HEK293 (cell line): ENCODE data around the gene SARS1.
A peak's percentile ranks its signal among the peaks of the same experiment; 100 is the strongest.

ENCODE experiments used
- GFI1B ChIP-seq: fragments of 450-650 bp; formaldehyde crosslinking; IDR thresholded peaks from 2 replicates; pipeline ENCODE4 v1.5.1; 2016; ENCODE audit warnings: missing biosample characterization, missing genetic modification characterization
- GLIS1 ChIP-seq: fragments of 450-650 bp; formaldehyde crosslinking; IDR thresholded peaks from 2 replicates; pipeline ENCODE4 v1.5.1; 2016; ENCODE audit warnings: missing biosample characterization, missing genetic modification characterization
- YY2 ChIP-seq: fragments of 450-650 bp; formaldehyde crosslinking; IDR thresholded peaks from 2 replicates; pipeline ENCODE4 v1.5.1; 2016; ENCODE audit warnings: missing biosample characterization, missing genetic modification characterization
- ZBTB11 ChIP-seq: fragments of 450-650 bp; formaldehyde crosslinking; conservative IDR thresholded peaks from 2 replicates; pipeline ENCODE4 v1.5.1; 2016; ENCODE audit warnings: low read depth, missing biosample characterization, missing genetic modification characterization
- ZNF214 ChIP-seq: fragments of 450-650 bp; formaldehyde crosslinking; IDR thresholded peaks from 2 replicates; pipeline ENCODE4 v1.5.1; 2017; ENCODE audit warnings: missing biosample characterization, mild to moderate bottlenecking, missing genetic modification characterization, borderline replicate concordance
- ZNF280D ChIP-seq: fragments of 450-650 bp; formaldehyde crosslinking; IDR thresholded peaks from 2 replicates; pipeline ENCODE4 v1.5.1; 2016; ENCODE audit warnings: missing biosample characterization, missing genetic modification characterization
- ZNF335 ChIP-seq: fragments of 450-650 bp; formaldehyde crosslinking; conservative IDR thresholded peaks from 2 replicates; pipeline ENCODE4 v1.5.1; 2016; ENCODE audit warnings: missing biosample characterization, missing genetic modification characterization
- ZNF398 ChIP-seq: fragments of 450-650 bp; formaldehyde crosslinking; IDR thresholded peaks from 2 replicates; pipeline ENCODE4 v1.5.1; 2017; ENCODE audit warnings: missing biosample characterization, missing genetic modification characterization
- ZNF544 ChIP-seq: fragments of 450-650 bp; formaldehyde crosslinking; IDR thresholded peaks from 2 replicates; pipeline ENCODE4 v1.5.0; 2017; ENCODE audit warnings: missing biosample characterization, missing genetic modification characterization
- ZNF677 ChIP-seq: fragments of 450-650 bp; IDR thresholded peaks from 2 replicates; pipeline ENCODE4 v1.5.0; 2018; ENCODE audit warnings: missing biosample characterization, mild to moderate bottlenecking, missing genetic modification characterization, moderate library complexity
- ZNF777 ChIP-seq: fragments of 450-650 bp; formaldehyde crosslinking; IDR thresholded peaks from 2 replicates; pipeline ENCODE4 v1.5.1; 2017; ENCODE audit warnings: missing biosample characterization, missing genetic modification characterization, borderline replicate concordance
- TF ChIP-seq, protein P1 (sequence below): fragments of 450-650 bp; formaldehyde crosslinking; IDR thresholded peaks from 2 replicates; pipeline ENCODE4 v1.5.1; 2017; ENCODE audit warnings: missing biosample characterization, missing genetic modification characterization
- TF ChIP-seq, protein P2 (sequence below): fragments of 450-650 bp; formaldehyde crosslinking; conservative IDR thresholded peaks from 2 replicates; pipeline ENCODE4 v1.5.1; 2016; ENCODE audit warnings: low read depth, missing biosample characterization, missing genetic modification characterization
- TF ChIP-seq, protein P3 (sequence below): fragments of 450-650 bp; formaldehyde crosslinking; IDR thresholded peaks from 2 replicates; pipeline ENCODE4 v1.5.1; 2016; ENCODE audit warnings: missing biosample characterization, missing genetic modification characterization
- TF ChIP-seq, protein P4 (sequence below): fragments of 450-650 bp; formaldehyde crosslinking; IDR thresholded peaks from 2 replicates; pipeline ENCODE4 v1.5.1; 2016; ENCODE audit warnings: missing biosample characterization, missing genetic modification characterization, low read depth

Gene SARS1

DNA sequence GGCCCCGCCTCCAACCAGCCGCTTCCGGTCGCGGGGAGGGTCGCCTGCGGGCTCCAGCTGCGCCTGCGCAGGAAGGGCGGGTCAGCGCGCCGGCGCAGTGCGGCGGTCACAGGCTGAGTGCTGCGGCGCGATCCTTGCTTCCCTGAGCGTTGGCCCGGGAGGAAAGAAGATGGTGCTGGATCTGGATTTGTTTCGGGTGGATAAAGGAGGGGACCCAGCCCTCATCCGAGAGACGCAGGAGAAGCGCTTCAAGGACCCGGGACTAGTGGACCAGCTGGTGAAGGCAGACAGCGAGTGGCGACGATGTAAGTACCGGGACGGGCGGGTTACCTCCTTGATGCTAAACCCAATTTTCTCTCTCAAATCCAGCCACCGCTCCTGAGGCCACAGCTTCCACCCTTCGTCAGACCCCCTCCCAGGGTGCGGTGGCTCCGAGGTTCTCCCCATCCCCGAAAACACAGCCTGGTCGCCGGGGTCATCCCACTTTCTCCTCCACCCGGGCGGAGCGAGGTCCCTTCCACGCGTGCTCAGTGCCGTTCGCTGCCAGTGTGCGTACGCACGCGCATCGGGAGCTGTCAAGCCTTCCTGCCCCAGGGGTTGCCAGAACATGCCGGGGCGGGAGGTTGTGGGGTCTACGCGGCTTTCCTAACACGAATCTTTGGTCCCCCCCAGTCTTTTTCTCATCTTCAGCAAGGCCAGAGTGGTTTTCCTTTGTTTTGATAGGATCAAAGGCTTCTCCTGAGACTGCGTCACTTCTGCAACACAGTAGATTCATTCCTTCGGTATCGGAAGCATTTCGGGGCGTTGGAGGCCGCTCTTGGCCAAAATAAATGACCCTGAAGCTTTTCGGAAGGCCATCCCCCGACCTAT is at the start of gene SARS1 (continued):
- TF ChIP-seq ZBTB11 (tag by site-specific recombination) (peak; percentile 13; the same call in 1 of the 2 replicates), ZNF398 (tag by site-specific recombination) (no peak), GLIS1 (tag by site-specific recombination) (no peak), GFI1B (tag by site-specific recombination) (no peak), YY2 (no peak), ZNF777 (no peak), ZNF677 (tag by site-specific recombination) (no peak), ZNF280D (tag by site-specific recombination) (no peak), ZNF214 (0 out of 2 replicates have a peak, but pooled peaks have one; percentile 12), ZNF544 (tag by site-specific recombination) (no peak), ZNF335 (tag by site-specific recombination) (peak; percentile 69)
- TF ChIP-seq, protein P1, sequence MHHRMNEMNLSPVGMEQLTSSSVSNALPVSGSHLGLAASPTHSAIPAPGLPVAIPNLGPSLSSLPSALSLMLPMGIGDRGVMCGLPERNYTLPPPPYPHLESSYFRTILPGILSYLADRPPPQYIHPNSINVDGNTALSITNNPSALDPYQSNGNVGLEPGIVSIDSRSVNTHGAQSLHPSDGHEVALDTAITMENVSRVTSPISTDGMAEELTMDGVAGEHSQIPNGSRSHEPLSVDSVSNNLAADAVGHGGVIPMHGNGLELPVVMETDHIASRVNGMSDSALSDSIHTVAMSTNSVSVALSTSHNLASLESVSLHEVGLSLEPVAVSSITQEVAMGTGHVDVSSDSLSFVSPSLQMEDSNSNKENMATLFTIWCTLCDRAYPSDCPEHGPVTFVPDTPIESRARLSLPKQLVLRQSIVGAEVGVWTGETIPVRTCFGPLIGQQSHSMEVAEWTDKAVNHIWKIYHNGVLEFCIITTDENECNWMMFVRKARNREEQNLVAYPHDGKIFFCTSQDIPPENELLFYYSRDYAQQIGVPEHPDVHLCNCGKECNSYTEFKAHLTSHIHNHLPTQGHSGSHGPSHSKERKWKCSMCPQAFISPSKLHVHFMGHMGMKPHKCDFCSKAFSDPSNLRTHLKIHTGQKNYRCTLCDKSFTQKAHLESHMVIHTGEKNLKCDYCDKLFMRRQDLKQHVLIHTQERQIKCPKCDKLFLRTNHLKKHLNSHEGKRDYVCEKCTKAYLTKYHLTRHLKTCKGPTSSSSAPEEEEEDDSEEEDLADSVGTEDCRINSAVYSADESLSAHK (tag by site-specific recombination), result no peak
- TF ChIP-seq, protein P2, sequence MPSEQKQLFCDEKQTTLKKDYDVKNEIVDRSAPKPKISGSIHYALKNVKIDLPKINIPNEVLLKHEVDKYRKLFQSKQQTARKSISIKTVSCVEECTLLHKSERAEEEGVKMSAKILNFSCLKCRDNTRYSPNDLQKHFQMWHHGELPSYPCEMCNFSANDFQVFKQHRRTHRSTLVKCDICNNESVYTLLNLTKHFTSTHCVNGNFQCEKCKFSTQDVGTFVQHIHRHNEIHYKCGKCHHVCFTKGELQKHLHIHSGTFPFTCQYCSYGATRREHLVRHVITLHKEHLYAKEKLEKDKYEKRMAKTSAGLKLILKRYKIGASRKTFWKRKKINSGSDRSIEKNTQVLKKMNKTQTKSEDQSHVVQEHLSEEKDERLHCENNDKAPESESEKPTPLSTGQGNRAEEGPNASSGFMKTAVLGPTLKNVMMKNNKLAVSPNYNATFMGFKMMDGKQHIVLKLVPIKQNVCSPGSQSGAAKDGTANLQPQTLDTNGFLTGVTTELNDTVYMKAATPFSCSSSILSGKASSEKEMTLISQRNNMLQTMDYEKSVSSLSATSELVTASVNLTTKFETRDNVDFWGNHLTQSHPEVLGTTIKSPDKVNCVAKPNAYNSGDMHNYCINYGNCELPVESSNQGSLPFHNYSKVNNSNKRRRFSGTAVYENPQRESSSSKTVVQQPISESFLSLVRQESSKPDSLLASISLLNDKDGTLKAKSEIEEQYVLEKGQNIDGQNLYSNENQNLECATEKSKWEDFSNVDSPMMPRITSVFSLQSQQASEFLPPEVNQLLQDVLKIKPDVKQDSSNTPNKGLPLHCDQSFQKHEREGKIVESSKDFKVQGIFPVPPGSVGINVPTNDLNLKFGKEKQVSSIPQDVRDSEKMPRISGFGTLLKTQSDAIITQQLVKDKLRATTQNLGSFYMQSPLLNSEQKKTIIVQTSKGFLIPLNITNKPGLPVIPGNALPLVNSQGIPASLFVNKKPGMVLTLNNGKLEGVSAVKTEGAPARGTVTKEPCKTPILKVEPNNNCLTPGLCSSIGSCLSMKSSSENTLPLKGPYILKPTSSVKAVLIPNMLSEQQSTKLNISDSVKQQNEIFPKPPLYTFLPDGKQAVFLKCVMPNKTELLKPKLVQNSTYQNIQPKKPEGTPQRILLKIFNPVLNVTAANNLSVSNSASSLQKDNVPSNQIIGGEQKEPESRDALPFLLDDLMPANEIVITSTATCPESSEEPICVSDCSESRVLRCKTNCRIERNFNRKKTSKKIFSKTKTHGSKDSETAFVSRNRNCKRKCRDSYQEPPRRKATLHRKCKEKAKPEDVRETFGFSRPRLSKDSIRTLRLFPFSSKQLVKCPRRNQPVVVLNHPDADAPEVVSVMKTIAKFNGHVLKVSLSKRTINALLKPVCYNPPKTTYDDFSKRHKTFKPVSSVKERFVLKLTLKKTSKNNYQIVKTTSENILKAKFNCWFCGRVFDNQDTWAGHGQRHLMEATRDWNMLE, result no peak
- TF ChIP-seq, protein P3, sequence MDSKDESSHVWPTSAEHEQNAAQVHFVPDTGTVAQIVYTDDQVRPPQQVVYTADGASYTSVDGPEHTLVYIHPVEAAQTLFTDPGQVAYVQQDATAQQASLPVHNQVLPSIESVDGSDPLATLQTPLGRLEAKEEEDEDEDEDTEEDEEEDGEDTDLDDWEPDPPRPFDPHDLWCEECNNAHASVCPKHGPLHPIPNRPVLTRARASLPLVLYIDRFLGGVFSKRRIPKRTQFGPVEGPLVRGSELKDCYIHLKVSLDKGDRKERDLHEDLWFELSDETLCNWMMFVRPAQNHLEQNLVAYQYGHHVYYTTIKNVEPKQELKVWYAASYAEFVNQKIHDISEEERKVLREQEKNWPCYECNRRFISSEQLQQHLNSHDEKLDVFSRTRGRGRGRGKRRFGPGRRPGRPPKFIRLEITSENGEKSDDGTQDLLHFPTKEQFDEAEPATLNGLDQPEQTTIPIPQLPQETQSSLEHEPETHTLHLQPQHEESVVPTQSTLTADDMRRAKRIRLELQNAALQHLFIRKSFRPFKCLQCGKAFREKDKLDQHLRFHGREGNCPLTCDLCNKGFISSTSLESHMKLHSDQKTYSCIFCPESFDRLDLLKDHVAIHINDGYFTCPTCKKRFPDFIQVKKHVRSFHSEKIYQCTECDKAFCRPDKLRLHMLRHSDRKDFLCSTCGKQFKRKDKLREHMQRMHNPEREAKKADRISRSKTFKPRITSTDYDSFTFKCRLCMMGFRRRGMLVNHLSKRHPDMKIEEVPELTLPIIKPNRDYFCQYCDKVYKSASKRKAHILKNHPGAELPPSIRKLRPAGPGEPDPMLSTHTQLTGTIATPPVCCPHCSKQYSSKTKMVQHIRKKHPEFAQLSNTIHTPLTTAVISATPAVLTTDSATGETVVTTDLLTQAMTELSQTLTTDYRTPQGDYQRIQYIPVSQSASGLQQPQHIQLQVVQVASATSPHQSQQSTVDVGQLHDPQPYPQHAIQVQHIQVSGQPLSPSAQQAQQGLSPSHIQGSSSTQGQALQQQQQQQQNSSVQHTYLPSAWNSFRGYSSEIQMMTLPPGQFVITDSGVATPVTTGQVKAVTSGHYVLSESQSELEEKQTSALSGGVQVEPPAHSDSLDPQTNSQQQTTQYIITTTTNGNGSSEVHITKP (tag by site-specific recombination), result peak; percentile 96
- TF ChIP-seq, protein P4, sequence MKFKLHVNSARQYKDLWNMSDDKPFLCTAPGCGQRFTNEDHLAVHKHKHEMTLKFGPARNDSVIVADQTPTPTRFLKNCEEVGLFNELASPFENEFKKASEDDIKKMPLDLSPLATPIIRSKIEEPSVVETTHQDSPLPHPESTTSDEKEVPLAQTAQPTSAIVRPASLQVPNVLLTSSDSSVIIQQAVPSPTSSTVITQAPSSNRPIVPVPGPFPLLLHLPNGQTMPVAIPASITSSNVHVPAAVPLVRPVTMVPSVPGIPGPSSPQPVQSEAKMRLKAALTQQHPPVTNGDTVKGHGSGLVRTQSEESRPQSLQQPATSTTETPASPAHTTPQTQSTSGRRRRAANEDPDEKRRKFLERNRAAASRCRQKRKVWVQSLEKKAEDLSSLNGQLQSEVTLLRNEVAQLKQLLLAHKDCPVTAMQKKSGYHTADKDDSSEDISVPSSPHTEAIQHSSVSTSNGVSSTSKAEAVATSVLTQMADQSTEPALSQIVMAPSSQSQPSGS (tag by site-specific recombination), result no peak
